GM18517 (cell line): ENCODE data around the gene FANCI.

ENCODE experiments used
- ATAC-seq: cut with Tn5 transposase; IDR thresholded peaks from one replicate; pipeline ENCODE4 v1.9.1; 2021; ENCODE audit warnings: mild to moderate bottlenecking, moderate library complexity; ENCODE audit not compliant: unreplicated experiment

FANCI gene

DNA sequence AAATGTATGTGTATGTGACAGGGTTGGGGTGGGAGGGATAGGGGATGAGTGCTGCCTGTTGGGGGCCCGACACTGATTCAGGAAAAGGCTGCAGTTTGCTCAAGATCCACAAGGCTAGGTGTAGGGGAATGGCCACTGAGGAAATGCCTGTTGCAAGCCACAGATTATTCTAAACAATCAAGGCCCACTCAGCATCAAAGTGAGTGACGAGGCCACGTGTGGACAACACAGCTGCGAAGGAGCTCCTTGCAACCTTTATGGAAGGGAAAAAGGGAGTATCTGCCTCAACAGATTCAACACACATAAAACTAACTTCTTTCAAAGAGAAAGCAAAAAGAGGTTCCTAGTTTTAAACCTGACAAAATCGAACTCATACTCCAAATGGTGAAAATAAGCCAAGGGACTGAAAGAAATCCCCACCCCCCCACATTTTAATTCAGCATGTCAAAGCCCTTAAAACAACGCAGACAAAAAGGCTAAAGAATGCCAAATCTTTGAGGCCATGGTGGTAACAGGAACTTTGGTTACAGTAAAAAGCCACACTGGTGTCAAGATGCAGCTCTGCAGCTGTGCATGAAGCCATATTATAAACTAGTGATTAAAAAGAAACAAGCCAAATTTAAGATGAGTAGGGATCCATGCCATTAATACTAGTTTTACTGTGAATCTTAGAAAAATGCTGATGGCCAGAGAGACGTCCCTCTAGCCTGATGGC lies 87.3 kb downstream of the FANCI start:
- ATAC-seq = no peak

GRCh38 chr15:89332446-89332845 lies 88.7 kb downstream of the FANCI start:
- no peak for ATAC-seq

DNA sequence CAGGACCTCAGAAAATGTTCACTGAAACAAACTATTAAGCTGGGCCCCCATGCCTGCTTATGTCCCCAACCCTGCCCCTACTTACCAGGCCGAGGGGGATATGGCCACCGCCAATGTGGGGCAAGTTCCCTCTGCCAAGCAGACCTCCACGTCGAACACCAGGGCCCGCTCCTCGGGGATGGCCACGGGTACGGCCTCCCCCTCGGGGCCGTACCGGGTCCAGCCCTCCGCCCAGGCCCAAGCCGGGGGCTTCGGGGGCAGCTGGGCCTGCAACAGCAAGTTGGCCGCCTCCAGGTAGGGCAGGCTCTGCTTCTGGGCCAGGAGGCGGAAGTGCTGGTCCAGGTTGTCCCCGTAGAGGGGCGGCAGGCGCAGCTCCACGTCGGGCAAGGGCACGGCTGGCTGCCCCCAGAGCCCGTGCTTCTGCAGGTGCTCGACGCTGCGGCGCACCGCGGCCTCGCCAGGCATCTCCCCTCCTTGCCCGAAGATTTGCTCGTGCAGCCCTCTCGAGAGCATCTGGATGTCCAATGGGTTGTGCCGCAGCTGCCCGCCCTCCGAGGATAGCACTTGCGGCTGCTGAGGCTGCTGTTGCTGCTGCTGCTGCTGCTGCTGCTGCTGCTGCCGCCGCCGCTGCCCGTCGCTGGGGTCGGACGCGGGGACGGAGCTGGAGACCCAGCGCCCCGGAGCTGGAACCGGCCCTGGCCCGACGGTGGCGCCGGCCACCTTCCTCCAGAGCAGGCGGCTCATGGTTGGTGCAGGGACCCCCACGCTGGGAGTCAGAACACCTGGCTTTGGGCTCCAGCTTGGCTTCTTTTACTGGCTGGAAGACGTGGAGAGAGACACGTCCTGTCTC lies 89.5 kb downstream of the FANCI start:
- ATAC-seq = no peak

DNA sequence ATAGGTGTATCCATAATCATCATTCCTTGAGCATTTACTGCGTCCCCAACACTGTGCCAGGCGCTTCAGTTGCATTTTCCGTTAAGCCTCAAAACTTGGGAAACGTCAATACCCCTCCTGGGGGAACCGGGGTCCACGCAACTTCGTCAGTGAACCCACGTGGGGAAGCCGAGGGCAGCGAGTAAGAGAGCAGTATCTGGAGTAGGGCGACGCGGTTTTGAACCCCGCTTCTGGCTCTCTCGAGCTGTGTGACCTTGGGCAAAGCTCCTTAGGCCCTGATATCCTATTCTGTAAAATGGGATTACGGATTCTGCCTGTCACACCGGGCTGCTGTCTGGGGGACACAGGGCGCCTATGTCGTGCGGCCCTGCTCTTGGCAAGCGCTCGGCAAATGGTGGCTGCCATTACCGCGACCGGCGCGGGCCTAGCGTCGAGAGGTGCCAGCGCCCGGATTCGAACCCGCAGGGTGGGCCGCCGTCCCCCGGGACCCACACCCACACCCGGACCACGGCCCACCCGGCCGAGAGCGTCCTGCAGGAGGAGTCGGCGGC lies 90.3 kb downstream of the FANCI start:
- ATAC-seq = peak; percentile 22

- ATAC-seq = peak; percentile 82
These were observed 90.9 kb downstream of the FANCI start, which contains the start of gene POLG for GRCh38 chr15:89334510-89335297. Gene POLG (minus strand): TSS chr15:89334824. CDS start chr15:89333754, 1,070 bp downstream.

DNA sequence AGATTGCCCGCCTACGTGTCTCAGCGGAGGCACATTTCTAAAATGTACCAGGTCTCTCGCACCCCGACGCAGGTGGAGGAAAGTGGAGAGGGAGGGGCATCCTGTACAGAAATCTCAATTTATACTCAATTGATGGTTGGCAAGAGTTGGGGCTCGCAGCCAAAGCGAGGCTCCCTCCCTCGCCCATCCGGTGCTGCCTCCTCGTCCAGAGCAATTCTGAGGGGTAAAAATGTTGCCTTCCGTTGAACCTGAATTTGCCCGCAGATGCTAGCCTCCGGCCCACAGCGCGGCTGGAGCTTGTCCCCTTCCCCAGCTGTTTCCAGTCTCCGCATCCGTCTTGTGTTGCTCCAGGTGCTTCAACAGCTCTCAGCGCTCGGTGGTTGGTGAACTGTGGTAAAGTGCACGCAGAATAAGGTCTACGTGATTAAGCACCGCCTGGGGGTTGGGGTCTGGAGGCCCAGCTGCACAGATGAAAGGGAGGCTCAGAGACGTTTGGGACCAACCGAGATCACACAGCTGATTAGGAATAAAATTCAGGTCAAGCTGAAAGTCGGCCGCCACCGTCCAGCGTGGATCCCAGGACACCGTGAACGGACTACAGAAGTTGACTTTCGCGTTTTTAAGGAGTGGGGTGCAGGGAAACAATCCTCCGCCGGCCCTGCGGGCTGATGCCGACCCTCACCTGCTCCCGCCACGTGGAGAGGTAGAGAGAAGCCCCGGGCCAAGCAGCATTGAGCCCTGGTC lies 91.7 kb downstream of the FANCI start:
- no peak for ATAC-seq

DNA sequence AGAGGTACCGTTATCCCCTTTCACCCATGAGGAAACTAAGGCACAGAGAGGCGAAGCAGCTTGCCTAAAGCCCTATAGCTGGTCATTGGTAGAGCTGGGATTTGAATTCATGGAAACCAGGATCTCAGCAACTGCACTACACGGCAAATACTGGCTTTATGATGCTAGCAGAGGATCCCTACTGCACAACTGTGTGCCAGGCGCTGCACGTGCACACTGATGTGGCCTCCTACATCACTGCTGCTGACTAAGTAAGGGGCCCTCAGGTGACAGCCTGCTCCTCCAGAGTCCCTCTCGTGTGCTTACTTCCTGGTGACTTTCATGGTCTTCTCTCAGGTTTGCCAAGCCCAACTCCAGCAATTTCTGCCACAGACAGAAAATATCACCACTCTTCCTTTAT lies 94.3 kb downstream of the FANCI start:
- no peak for ATAC-seq

DNA sequence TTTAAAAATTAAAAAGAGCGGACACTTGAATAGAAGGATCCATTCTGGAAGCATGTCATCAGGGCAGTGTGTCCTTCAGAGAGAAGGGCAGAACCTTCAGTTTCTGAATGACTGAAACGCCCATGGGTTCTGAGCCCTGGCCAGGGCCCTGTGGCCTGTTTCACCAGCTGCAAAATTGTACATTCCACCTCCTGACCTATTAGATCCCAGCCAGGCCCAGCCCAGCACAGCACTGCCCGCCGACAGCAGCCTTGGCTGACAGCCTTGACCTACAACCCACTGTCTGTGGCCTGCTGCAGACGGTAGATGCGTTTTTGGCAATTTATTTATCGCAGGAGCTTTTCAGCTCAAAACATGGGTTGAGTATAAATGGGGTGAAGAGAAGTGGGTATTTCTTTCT lies 96.8 kb downstream of the FANCI start:
- no peak for ATAC-seq

DNA sequence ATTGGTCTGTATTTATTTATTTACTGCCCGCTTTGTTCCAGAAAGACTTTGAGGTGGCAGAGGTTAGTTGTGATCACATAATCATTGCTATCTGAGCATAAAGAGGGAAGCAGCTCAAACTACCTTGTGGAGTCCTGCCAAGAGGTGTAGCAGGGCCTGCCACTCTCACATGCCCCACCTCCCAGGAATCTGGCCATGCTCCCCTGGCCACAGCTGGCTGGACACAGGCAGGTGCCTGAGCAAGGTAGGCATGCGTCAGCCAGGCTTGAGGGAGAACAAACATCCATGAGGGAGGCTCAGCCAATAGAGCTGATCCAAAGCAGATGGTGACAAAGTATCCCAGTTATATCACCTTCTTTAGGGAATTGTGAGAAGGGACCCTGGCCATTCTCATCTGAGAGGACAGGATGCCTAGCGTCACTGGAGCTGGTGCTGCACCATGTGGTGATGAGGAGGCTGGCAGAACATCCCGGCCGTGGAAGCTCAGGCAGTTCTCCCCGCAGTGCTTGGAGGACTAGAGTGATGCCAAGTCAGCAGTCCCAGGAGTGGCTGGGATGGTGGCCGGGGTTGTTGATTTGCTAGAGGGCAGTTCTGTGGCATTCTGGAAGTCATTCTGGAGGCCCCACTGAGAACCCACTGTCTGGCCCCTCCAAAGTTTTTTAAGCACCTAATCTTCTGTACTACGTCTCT lies 97.7 kb downstream of the FANCI start:
- no peak for ATAC-seq

- ATAC-seq = no peak
These were observed 99.1 kb downstream of the FANCI start for GRCh38 chr15:89342840-89343239.

DNA sequence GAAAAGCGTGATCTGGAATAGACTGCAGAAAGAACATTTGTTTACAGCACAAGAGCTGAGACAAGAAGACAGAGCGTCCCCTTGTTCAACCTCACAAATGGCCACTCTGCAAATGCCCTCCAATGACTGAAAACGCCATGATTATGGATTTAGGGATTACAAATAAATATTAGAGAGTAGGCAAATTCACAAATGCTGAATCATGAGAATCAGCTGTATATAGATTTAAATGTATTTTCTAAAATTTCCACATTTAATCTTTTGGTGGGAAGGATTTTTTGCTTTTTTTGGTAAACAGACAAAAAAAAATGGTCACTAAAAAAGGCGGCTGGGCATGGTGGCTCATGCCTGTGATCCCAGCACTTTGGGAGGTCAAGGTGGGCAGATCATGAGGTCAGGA lies 101.5 kb downstream of the FANCI start:
- ATAC-seq = no peak

DNA sequence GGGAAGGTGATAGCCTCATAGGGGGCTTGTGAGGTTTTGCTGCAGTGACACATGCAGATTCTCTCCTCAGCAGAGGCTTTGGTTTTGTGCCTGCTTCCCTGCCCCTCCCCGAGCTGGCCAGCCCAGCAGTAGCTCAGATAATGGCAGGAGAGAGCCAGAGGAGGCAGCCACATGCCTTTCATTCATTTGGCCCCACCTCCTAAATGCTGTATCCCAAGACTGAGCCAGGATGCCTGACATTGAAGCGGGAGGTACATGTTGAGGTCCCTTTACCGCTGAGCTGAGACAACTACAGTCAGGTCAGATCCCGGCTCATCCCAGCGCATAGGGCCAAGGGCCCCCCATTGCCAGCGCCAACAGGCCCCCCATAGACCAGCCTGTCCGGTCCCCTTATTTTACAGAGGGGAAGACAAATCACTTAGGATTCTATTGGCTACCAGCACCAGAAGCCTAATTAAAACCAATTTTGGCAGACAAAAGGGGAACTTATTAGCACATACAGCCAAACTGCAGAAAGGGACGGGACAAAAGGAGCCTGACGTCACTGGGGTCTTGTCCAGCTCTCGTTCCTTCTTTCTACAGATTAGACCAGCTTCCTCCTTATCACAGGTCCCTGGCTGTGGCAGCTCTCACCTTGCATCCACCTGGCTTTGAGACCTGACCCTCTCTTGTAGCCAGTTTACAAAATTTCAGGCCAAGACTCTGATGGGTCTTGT lies 102.9 kb downstream of the FANCI start:
- ATAC-seq = no peak

- no peak for ATAC-seq
These were observed 105.4 kb downstream of the FANCI start for GRCh38 chr15:89349206-89349558.

DNA sequence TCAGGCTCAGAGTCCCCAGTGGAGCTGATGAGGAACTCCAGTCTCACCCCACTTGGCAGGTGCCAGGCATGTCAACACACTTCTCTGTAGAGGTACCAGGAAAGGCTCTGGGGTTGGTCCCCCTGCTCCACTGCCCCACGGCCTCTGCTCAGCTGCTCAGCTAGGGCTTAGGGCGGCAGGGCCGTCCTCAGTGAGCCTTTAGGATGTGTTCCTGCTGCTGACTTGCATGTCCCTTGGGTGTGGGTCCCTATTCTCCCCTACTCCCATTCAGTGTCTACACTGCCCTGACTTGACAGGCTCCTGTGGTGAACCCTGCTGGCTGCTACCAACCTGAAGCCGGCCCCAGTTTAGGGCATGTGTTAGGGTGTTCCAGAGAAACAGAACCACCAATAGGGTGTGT lies 108.7 kb downstream of the FANCI start:
- no peak for ATAC-seq

GRCh38 chr15:89353991-89354390 lies 110.2 kb downstream of the FANCI start:
- ATAC-seq = no peak

DNA sequence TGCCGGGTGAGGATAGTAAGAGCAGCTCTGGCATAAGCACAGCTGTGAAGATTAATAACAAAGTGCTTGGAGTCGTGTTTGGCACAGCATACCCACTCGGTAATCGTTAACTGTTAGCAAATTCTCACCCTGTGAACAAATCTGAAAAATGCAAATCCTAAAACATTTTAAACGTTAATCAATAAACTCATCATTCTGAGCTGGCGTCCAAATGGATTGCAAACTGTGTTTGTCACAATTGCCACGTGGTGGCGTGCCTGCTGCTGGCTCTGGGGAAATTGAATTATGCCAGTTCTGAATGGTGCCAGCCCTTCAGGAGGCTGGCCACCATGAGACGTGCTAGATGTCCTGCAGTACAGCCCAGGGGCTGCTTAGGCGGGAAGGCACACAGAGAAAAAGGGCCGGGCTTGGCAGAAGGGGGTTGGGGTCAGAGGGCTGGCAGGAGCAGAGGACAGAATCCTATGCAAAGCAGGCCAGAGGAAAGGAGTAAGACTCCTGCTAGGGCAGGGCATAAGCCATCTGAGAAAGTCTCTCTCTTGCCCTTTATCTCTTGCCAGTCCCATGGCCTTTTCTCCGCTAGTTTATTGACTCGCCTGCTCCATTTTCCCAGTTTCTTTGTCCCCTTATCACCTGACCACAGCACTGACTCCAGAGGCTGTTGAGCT lies 113.0 kb downstream of the FANCI start:
- no peak for ATAC-seq

- no peak for ATAC-seq
These were observed 114.6 kb downstream of the FANCI start for GRCh38 chr15:89358435-89358754.

GRCh38 chr15:89358755-89359439 lies 115.1 kb downstream of the FANCI start:
- ATAC-seq = peak; percentile 87
